Neural cell (in vitro differentiated cells): ENCODE results near the gene PREX1.

Experiments
- EP300 ChIP-seq: fragments of 450-650 bp; conservative IDR thresholded peaks from 2 replicates; pipeline ENCODE4 v1.6.1; 2014; ENCODE audit warnings: antibody characterized with exemption, mild to moderate bottlenecking, moderate library complexity; ENCODE audit not compliant: poor library complexity, severe bottlenecking
- EZH2 ChIP-seq: fragments of 200-600, 300-800 bp; shearing (Covaris generic), sonication (generic); IDR thresholded peaks from 2 replicates; pipeline ENCODE4 v1.6.1; 2014; ENCODE audit warnings: antibody characterized with exemption, low read length, borderline replicate concordance, mild to moderate bottlenecking; ENCODE audit not compliant: insufficient read depth, poor library complexity, severe bottlenecking
- POLR2AphosphoS5 ChIP-seq: IDR thresholded peaks from 2 replicates; pipeline ENCODE4 v1.6.1; 2012
- RAD21 ChIP-seq: fragments of 450-650 bp; conservative IDR thresholded peaks from 2 replicates; pipeline ENCODE4 v1.6.1; 2014; ENCODE audit warnings: antibody characterized with exemption, mild to moderate bottlenecking, moderate library complexity
- TAF1 ChIP-seq: IDR thresholded peaks from 2 replicates; pipeline ENCODE4 v1.6.1; 2012; ENCODE audit warnings: low read depth
- TF ChIP-seq, protein P1 (sequence below): fragments of 450-650 bp; IDR thresholded peaks from 2 replicates; pipeline ENCODE4 v1.5.1; 2014; ENCODE audit warnings: antibody characterized with exemption, mild to moderate bottlenecking, moderate library complexity; ENCODE audit not compliant: poor library complexity, severe bottlenecking

DNA sequence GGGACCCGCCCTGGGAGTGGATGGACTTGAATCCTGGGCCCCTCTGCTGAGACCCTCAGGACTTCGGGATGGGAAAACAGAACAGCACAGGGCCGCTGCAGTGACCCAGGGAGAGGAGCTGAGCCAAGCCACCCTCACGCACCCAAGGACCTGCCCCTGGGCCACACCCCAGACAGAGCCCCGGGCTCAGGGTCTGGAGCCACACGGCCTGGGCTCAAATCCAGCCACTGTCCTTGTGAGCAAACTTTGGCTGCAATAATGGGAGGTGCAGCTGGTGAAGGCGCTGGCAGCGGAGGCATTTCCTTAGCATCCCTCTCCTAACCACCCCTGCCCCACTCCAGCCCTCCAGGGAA, 207.7 kb downstream of the PREX1 start:
- TF ChIP-seq, protein P1, sequence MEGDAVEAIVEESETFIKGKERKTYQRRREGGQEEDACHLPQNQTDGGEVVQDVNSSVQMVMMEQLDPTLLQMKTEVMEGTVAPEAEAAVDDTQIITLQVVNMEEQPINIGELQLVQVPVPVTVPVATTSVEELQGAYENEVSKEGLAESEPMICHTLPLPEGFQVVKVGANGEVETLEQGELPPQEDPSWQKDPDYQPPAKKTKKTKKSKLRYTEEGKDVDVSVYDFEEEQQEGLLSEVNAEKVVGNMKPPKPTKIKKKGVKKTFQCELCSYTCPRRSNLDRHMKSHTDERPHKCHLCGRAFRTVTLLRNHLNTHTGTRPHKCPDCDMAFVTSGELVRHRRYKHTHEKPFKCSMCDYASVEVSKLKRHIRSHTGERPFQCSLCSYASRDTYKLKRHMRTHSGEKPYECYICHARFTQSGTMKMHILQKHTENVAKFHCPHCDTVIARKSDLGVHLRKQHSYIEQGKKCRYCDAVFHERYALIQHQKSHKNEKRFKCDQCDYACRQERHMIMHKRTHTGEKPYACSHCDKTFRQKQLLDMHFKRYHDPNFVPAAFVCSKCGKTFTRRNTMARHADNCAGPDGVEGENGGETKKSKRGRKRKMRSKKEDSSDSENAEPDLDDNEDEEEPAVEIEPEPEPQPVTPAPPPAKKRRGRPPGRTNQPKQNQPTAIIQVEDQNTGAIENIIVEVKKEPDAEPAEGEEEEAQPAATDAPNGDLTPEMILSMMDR = no peak
- no peak for TF ChIP-seq EZH2
- TF ChIP-seq RAD21 = no peak
- TF ChIP-seq POLR2AphosphoS5 = no peak
- no peak for TF ChIP-seq EP300
- no peak for TF ChIP-seq TAF1
